ENCODE data around the gene CCDC154. TPM values are rescaled to one million over a fixed set of nuclear protein-coding genes. Genes with fewer than 3 reads are reported as not detected.

The CCDC154 gene
- polyA plus RNA-seq, 2 donors: 0.44 to 0.98 TPM

DNA sequence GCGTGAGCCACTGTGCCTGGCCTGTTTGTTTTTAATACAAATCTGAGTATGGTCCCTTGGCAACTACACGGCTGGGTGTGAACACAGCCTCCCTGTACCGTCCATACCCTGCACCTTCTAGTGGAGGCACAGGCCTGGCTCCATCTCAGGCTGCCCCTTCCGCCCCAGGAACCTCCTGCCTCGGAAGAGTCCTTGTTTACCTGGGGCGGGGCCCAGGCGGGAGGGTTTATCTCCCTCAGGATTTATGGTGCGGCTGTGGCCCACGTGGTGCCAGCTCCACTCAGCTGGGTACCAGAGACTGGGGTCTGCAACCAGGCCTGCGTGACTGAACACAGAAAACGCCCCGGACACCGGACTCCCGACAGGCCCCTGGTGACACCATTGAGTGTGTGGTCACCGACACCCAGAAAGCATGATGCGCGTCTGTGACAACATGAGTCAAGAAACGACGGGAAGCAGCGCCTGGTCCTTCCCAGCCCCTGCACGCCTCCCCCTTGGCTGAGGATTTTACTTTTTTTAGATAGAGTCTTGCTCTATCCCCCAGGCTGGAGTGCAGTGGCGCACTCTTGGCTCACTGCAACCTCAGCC, 48.8 kb downstream of the CCDC154 start:
- no peak overlapping the region for H3K27ac ChIP-seq (ENCODE audit: low read depth in 2 of 2, low read length in 1 of 2)
- 90 to 91% methylated on average over 22 of the region's 22 CpGs for WGBS, 2 donors
- peaks cover 0 to 43% of the 10 kb centered on the region in 2 donors for H3K36me3 ChIP-seq (ENCODE audit: control insufficient read depth in 2 of 2, insufficient read depth in 2 of 2, low read length in 1 of 2)
- no peaks in the 10 kb centered on the region for H3K27me3 ChIP-seq (ENCODE audit: control insufficient read depth in 1 of 2, insufficient read depth in 2 of 2, low read length in 2 of 2)
- H3K4me3 ChIP-seq (ENCODE audit: low read depth in 1 of 2, low read length in 2 of 2): no peak overlapping the region
- H3K9me3 ChIP-seq (ENCODE audit: control insufficient read depth in 2 of 2, insufficient read depth in 1 of 2, low read depth in 1 of 2, low read length in 1 of 2): no peaks in the 10 kb centered on the region
- H3K4me1 ChIP-seq (ENCODE audit: control insufficient read depth in 2 of 2, insufficient read depth in 2 of 2, low read length in 1 of 2): no peaks in the 10 kb centered on the region

DNA sequence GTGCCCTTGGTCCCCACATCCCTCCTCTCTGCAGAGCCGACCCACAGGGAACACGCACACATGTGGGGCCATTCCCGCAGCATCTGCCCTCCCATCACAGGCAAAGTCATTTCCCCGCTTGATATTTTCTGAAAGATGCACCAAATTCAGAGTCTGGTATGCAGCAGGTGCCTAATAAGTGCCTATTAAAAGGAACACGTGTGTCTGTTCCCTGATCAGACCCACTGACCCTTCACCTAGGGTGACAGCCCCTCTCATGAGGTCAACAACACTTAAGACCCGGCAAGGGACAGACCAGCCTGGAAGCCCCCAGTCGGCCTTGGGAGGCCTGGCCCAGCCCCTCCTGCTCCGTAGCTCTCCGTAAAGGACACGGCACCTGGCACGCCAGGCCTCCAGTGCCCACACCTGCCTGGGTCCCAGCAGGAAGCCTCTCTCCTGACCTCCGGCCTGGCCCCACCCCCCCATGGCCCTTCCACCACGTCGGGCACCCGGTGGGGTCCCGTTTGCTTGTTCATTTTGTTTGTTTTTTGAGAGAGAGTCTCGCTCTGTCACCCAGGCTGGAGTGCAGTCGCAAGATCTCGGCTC, 49.9 kb downstream of the CCDC154 start:
- H3K27ac ChIP-seq (ENCODE audit: low read depth in 2 of 2, low read length in 1 of 2): no peak overlapping the region
- WGBS, 2 donors: 88 to 89% methylated on average over 19 of the region's 19 CpGs
- H3K9me3 ChIP-seq (ENCODE audit: control insufficient read depth in 2 of 2, insufficient read depth in 1 of 2, low read depth in 1 of 2, low read length in 1 of 2): no peaks in the 10 kb centered on the region
- H3K36me3 ChIP-seq (ENCODE audit: control insufficient read depth in 2 of 2, insufficient read depth in 2 of 2, low read length in 1 of 2): peaks cover 0 to 45% of the 10 kb centered on the region in 2 donors
- H3K4me1 ChIP-seq (ENCODE audit: control insufficient read depth in 2 of 2, insufficient read depth in 2 of 2, low read length in 1 of 2): no peaks in the 10 kb centered on the region
- H3K4me3 ChIP-seq (ENCODE audit: low read depth in 1 of 2, low read length in 2 of 2): no peak overlapping the region
- no peaks in the 10 kb centered on the region for H3K27me3 ChIP-seq (ENCODE audit: control insufficient read depth in 1 of 2, insufficient read depth in 2 of 2, low read length in 2 of 2)

DNA sequence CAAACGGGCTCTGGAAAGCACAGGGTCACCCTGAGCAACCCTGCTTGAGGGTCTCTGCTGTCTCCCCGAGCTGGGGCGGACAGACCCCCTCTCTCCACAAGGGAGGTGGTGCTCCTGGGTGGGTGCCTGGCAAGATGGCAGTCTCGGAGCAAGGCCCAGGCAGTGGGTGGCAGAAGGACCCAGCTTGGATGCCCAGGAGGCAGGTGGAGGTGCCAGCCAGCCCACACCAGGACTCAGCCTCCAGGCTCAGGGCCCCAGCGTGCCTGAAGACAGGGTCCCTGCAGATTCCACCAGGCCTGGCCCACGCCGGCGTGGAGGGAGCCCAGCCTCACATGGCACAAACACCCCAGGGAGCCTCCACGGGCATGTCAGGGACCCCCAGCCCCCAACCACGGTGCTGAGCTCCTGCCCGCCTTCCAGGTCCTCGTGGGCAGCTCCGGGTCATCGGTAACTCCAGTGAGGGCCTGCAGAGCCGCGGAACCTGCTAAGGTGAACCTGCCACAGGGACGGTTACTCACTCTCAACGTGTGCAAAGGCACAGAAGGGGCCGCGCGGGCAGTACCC, 50.7 kb downstream of the CCDC154 start:
- Histone ChIP-seq H3K4me1 (ENCODE audit: control insufficient read depth in 2 of 2, insufficient read depth in 2 of 2, low read length in 1 of 2) (no peaks in the 10 kb centered on the region), H3K4me3 (ENCODE audit: low read depth in 1 of 2, low read length in 2 of 2) (no peak overlapping the region), H3K27me3 (ENCODE audit: control insufficient read depth in 1 of 2, insufficient read depth in 2 of 2, low read length in 2 of 2) (no peaks in the 10 kb centered on the region), H3K36me3 (ENCODE audit: control insufficient read depth in 2 of 2, insufficient read depth in 2 of 2, low read length in 1 of 2) (peaks cover 0 to 37% of the 10 kb centered on the region in 2 donors), H3K9me3 (ENCODE audit: control insufficient read depth in 2 of 2, insufficient read depth in 1 of 2, low read depth in 1 of 2, low read length in 1 of 2) (no peaks in the 10 kb centered on the region), H3K27ac (ENCODE audit: low read depth in 2 of 2, low read length in 1 of 2) (no peak overlapping the region)
- 94 to 95% methylated on average over 21 of the region's 21 CpGs for WGBS, 2 donors

DNA sequence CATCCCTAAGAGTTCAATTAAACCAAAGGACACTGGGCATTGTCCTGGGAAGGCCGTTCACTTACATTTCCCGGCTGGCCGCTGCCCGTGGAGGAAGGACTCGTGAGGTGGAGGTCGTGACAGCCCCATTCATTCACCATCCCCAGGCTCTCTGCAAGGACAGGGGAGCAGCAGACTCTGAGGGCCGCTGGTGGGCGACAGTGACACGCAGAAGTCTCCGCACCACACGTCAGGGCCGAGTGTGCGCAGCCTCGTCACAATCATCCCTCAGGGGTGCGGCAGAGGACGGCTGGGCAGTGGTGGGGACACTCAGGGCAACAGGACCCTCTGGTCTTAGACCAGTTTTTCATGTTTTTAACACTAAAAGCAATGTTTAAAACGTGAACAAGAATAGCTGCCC, 51.5 kb downstream of the CCDC154 start:
- H3K4me1 ChIP-seq (ENCODE audit: control insufficient read depth in 2 of 2, insufficient read depth in 2 of 2, low read length in 1 of 2): no peaks in the 10 kb centered on the region
- WGBS, 2 donors: 93 to 94% methylated on average over 17 of the region's 17 CpGs
- no peak overlapping the region for H3K4me3 ChIP-seq (ENCODE audit: low read depth in 1 of 2, low read length in 2 of 2)
- no peaks in the 10 kb centered on the region for H3K27me3 ChIP-seq (ENCODE audit: control insufficient read depth in 1 of 2, insufficient read depth in 2 of 2, low read length in 2 of 2)
- no peaks in the 10 kb centered on the region for H3K9me3 ChIP-seq (ENCODE audit: control insufficient read depth in 2 of 2, insufficient read depth in 1 of 2, low read depth in 1 of 2, low read length in 1 of 2)
- H3K36me3 ChIP-seq (ENCODE audit: control insufficient read depth in 2 of 2, insufficient read depth in 2 of 2, low read length in 1 of 2): peaks cover 0 to 36% of the 10 kb centered on the region in 2 donors
- H3K27ac ChIP-seq (ENCODE audit: low read depth in 2 of 2, low read length in 1 of 2): no peak overlapping the region

DNA sequence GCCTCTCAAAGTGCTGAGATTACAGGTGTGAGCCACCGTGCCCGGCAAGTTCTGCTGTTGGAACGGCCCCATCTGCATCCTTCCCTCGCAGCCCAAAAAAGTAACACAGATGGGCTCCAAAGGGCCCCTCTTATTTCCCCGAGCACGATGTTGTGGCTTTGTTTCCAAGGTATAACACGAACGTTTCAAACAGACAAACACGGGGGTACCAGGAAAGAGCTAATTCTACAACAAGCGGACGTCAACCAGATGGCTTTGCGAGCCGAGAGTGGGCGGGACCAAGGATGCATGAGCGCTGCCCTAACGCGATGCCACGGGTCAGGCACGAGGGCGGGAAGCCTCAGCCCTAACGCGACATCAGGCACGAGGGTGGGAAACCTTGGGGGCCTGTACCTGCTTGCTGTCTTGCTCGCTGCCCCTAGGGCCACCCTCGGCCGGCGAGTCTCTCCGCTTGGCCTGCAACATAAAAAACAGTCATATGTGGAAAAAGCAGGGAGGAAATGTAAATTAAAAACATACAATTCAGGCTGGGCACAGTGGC, 54.0 kb downstream of the CCDC154 start:
- H3K27ac ChIP-seq (ENCODE audit: low read depth in 2 of 2, low read length in 1 of 2): no peak overlapping the region
- no peak overlapping the region for H3K4me3 ChIP-seq (ENCODE audit: low read depth in 1 of 2, low read length in 2 of 2)
- 80 to 84% methylated on average over 28 of the region's 28 CpGs for WGBS, 2 donors
- H3K36me3 ChIP-seq (ENCODE audit: control insufficient read depth in 2 of 2, insufficient read depth in 2 of 2, low read length in 1 of 2): peaks cover 0 to 33% of the 10 kb centered on the region in 2 donors
- no peaks in the 10 kb centered on the region for H3K9me3 ChIP-seq (ENCODE audit: control insufficient read depth in 2 of 2, insufficient read depth in 1 of 2, low read depth in 1 of 2, low read length in 1 of 2)
- H3K4me1 ChIP-seq (ENCODE audit: control insufficient read depth in 2 of 2, insufficient read depth in 2 of 2, low read length in 1 of 2): no peaks in the 10 kb centered on the region
- no peaks in the 10 kb centered on the region for H3K27me3 ChIP-seq (ENCODE audit: control insufficient read depth in 1 of 2, insufficient read depth in 2 of 2, low read length in 2 of 2)

DNA sequence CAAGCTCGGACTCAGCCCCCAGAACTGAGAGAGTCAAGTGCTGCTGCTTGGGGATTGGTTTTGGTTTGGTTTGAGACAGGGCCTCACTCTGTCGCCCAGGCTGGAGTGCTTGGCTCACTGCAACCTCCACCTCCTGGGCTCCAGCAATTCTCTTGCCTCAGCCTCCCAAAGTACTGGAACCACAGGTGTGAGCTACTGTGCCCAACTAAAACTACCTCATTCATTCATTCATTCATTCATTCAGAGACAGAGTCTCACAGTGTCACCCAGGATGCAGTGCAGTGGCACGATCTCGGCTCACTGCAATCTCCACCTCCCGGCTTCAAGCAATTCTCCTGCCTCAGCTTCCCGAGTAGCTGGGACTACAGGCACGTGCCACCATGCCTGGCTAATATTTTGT, 54.6 kb downstream of the CCDC154 start:
- 94% methylated on average over 7 of the region's 7 CpGs for WGBS, 2 donors
- Histone ChIP-seq H3K4me1 (ENCODE audit: control insufficient read depth in 2 of 2, insufficient read depth in 2 of 2, low read length in 1 of 2) (no peaks in the 10 kb centered on the region), H3K9me3 (ENCODE audit: control insufficient read depth in 2 of 2, insufficient read depth in 1 of 2, low read depth in 1 of 2, low read length in 1 of 2) (no peaks in the 10 kb centered on the region), H3K4me3 (ENCODE audit: low read depth in 1 of 2, low read length in 2 of 2) (no peak overlapping the region), H3K27ac (ENCODE audit: low read depth in 2 of 2, low read length in 1 of 2) (no peak overlapping the region), H3K36me3 (ENCODE audit: control insufficient read depth in 2 of 2, insufficient read depth in 2 of 2, low read length in 1 of 2) (peaks cover 0 to 38% of the 10 kb centered on the region in 2 donors), H3K27me3 (ENCODE audit: control insufficient read depth in 1 of 2, insufficient read depth in 2 of 2, low read length in 2 of 2) (no peaks in the 10 kb centered on the region)

DNA sequence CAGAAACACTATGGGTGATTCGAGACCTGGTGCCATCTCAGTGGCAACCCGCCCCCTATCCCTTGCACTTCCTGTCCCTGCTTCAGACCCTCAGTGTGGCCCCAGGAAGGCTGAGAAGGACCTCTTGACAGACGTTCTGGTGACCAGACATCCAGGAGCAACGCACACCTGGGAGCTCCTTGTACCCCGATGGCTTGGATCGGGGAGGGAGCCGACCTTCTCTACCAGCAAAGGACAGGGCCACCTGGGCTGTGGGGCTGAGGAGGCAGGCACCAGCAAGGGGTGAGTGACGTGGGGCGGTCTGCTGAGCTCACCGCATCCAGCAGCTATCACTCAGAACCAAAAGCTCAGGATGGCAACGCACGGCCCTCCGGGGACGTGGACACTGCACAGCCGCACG, 57.0 kb downstream of the CCDC154 start:
- no peaks in the 10 kb centered on the region for H3K9me3 ChIP-seq (ENCODE audit: control insufficient read depth in 2 of 2, insufficient read depth in 1 of 2, low read depth in 1 of 2, low read length in 1 of 2)
- H3K27ac ChIP-seq (ENCODE audit: low read depth in 2 of 2, low read length in 1 of 2): no peak overlapping the region
- WGBS, 2 donors: 94 to 96% methylated on average over 16 of the region's 16 CpGs
- peaks cover 0 to 36% of the 10 kb centered on the region in 2 donors for H3K36me3 ChIP-seq (ENCODE audit: control insufficient read depth in 2 of 2, insufficient read depth in 2 of 2, low read length in 1 of 2)
- H3K4me1 ChIP-seq (ENCODE audit: control insufficient read depth in 2 of 2, insufficient read depth in 2 of 2, low read length in 1 of 2): no peaks in the 10 kb centered on the region
- no peak overlapping the region for H3K4me3 ChIP-seq (ENCODE audit: low read depth in 1 of 2, low read length in 2 of 2)
- H3K27me3 ChIP-seq (ENCODE audit: control insufficient read depth in 1 of 2, insufficient read depth in 2 of 2, low read length in 2 of 2): no peaks in the 10 kb centered on the region

DNA sequence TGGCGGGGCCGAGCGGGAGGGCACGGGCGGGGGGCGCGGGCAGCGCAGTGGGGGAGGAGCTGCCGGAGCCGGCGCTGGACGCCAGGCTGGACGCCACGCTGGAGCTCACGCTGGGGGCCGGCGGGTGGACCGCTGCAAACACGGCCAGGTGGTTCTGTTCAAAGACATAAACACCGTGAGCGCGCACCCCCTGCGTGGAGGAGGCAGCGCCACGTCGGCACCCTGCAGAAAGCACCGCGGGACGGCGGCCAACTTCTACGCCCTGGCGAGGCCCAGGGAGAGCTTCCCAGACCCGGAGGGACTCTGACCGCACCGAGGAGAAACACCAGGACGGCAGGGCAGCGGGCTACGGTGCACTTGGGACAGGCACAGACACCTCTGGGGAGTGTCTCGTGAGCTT, 59.1 kb downstream of the CCDC154 start:
- Histone ChIP-seq H3K4me3 (ENCODE audit: low read depth in 1 of 2, low read length in 2 of 2) (no peak overlapping the region), H3K27ac (ENCODE audit: low read depth in 2 of 2, low read length in 1 of 2) (no peak overlapping the region), H3K27me3 (ENCODE audit: control insufficient read depth in 1 of 2, insufficient read depth in 2 of 2, low read length in 2 of 2) (no peaks in the 10 kb centered on the region), H3K36me3 (ENCODE audit: control insufficient read depth in 2 of 2, insufficient read depth in 2 of 2, low read length in 1 of 2) (peaks cover 1 to 36% of the 10 kb centered on the region in 2 donors), H3K4me1 (ENCODE audit: control insufficient read depth in 2 of 2, insufficient read depth in 2 of 2, low read length in 1 of 2) (no peaks in the 10 kb centered on the region), H3K9me3 (ENCODE audit: control insufficient read depth in 2 of 2, insufficient read depth in 1 of 2, low read depth in 1 of 2, low read length in 1 of 2) (no peaks in the 10 kb centered on the region)
- WGBS, 2 donors: 95 to 96% methylated on average over 39 of the region's 39 CpGs
